ENCODE data around the gene ZNF507.

Gene ZNF507

GRCh38 chr19:32404933-32405430 is 59.6 kb downstream of the ZNF507 start:
- DNase-seq (ENCODE audit: low spot score) = no peak
- no peak for TF ChIP-seq CTCF (IDR thresholded peaks at IDR 0.05; ENCODE audit: extremely low read depth, insufficient read depth, missing control alignments)
- in situ Hi-C loops (cut with MboI; ENCODE audit: low pct_unique_long_range_greater_than_20kb, low sequenced_read_pairs, unreplicated experiment) = no loop called here

GRCh38 chr19:32405431-32406160 is 60.2 kb downstream of the ZNF507 start, which contains the start of gene DPY19L3:
Gene DPY19L3 (plus strand): TSS chr19:32405770. CDS start chr19:32408254, 2,484 bp downstream.
- in situ Hi-C loops (cut with MboI; ENCODE audit: low pct_unique_long_range_greater_than_20kb, low sequenced_read_pairs, unreplicated experiment) = no loop called here
- no peak for TF ChIP-seq CTCF (IDR thresholded peaks at IDR 0.05; ENCODE audit: extremely low read depth, insufficient read depth, missing control alignments)
- peak; percentile 98 for DNase-seq (ENCODE audit: low spot score)

- no peak for TF ChIP-seq CTCF (IDR thresholded peaks at IDR 0.05; ENCODE audit: extremely low read depth, insufficient read depth, missing control alignments)
- no peak for DNase-seq (ENCODE audit: low spot score)
- in situ Hi-C loops (cut with MboI; ENCODE audit: low pct_unique_long_range_greater_than_20kb, low sequenced_read_pairs, unreplicated experiment) = no loop called here
Observed at GRCh38 chr19:32406161-32407003, 61.0 kb downstream of the ZNF507 start.

GRCh38 chr19:32407004-32407992 is 61.9 kb downstream of the ZNF507 start:
- no peak for DNase-seq (ENCODE audit: low spot score)
- in situ Hi-C loops (cut with MboI; ENCODE audit: low pct_unique_long_range_greater_than_20kb, low sequenced_read_pairs, unreplicated experiment) = no loop called here
- no peak for TF ChIP-seq CTCF (IDR thresholded peaks at IDR 0.05; ENCODE audit: extremely low read depth, insufficient read depth, missing control alignments)

- DNase-seq (ENCODE audit: low spot score) = no peak
- in situ Hi-C loops (cut with MboI; ENCODE audit: low pct_unique_long_range_greater_than_20kb, low sequenced_read_pairs, unreplicated experiment) = no loop called here
- no peak for TF ChIP-seq CTCF (IDR thresholded peaks at IDR 0.05; ENCODE audit: extremely low read depth, insufficient read depth, missing control alignments)
Observed at GRCh38 chr19:32415246-32415645, 69.8 kb downstream of the ZNF507 start.

- in situ Hi-C loops (cut with MboI; ENCODE audit: low pct_unique_long_range_greater_than_20kb, low sequenced_read_pairs, unreplicated experiment) = no loop called here
- no peak for TF ChIP-seq CTCF (IDR thresholded peaks at IDR 0.05; ENCODE audit: extremely low read depth, insufficient read depth, missing control alignments)
- no peak for DNase-seq (ENCODE audit: low spot score)
Observed at GRCh38 chr19:32415669-32416068, 70.3 kb downstream of the ZNF507 start.

All from GM13977 (cell line).